ENCODE results near the gene MYEOV. TPM values are rescaled to one million over a fixed set of nuclear protein-coding genes. Genes with fewer than 3 reads are reported as not detected.

The MYEOV gene
- total RNA-seq, 1 experiment from 2014 or later, result 0.22 TPM

- H3K9me3 ChIP-seq (ENCODE audit: control insufficient read depth, low read depth, low read length), result no peaks in the 10 kb centered on the region
- Mint-ChIP-seq H3K36me3 (ENCODE audit: insufficient read depth in 1 of 3, low read depth in 3 of 3) (no peaks in the 10 kb centered on the region), H3K4me3 (no peak overlapping the region; a peak in 2 of 5 replicates), H3K9me3 (no peaks in the 10 kb centered on the region; a peak in 1 of 5 replicates), H3K4me1 (peaks cover 0 to 4% of the 10 kb centered on the region in 2 experiments; a peak in 1 of 4 replicates), H3K27ac (no peak overlapping the region; a peak in 2 of 7 replicates), H3K27me3 (ENCODE audit: low read depth) (peaks cover 5% of the 10 kb centered on the region; the same call in 1 of the 2 replicates)
- H4K20me1 ChIP-seq (ENCODE audit: control insufficient read depth, insufficient read depth, insufficient read length), result no peaks in the 10 kb centered on the region
- H2BK12ac ChIP-seq (ENCODE audit: insufficient read length, low read depth, low read length), result no peak overlapping the region
- WGBS (ENCODE audit: extremely low coverage, insufficient read length, low lambda C conversion rate), result no CpG with 5 or more reads among the region's 7 CpGs
- no peak overlapping the region for H3K18ac ChIP-seq (ENCODE audit: insufficient read length, low read depth, low read length)
- no peak overlapping the region for H2BK5ac ChIP-seq (ENCODE audit: insufficient read length, low read length)
- no peak overlapping the region for H2BK15ac ChIP-seq (ENCODE audit: low read depth, low read length)
- H2BK20ac ChIP-seq (ENCODE audit: low read depth, low read length, poor library complexity, severe bottlenecking), result no peak overlapping the region
- no peak overlapping the region for H3K27ac ChIP-seq (ENCODE audit: insufficient read length, low read depth, low read length)
- no peak overlapping the region for H2AFZ ChIP-seq (ENCODE audit: low read length)
- no peak overlapping the region for H2AK5ac ChIP-seq (ENCODE audit: insufficient read length, low read length)
- no peak overlapping the region for H3K9ac ChIP-seq (ENCODE audit: extremely low read depth, insufficient read length, low read length)
- no peak for TF ChIP-seq CTCF (conservative IDR thresholded peaks at IDR 0.05)
- no peak overlapping the region for H4K8ac ChIP-seq (replicated peaks; ENCODE audit: insufficient read length, low read depth, low read length)
- no peaks in the 10 kb centered on the region for H3K4me1 ChIP-seq (ENCODE audit: insufficient read depth, low read length)
- no peak overlapping the region for H3K14ac ChIP-seq (ENCODE audit: insufficient read depth, low read length)
- no peak overlapping the region for H3K4me2 ChIP-seq (ENCODE audit: insufficient read depth, insufficient read length, low read length)
- H3K4ac ChIP-seq (ENCODE audit: low read depth, low read length), result no peak overlapping the region
- no peak overlapping the region for H4K91ac ChIP-seq (ENCODE audit: insufficient read length, low read depth, low read length)
- no peak overlapping the region for H3T11ph ChIP-seq (ENCODE audit: low read length)
- no peaks in the 10 kb centered on the region for H3K23me2 ChIP-seq (ENCODE audit: insufficient read length, low read depth, low read length, poor library complexity, severe bottlenecking)
- H3K79me2 ChIP-seq (ENCODE audit: insufficient read depth, low read length), result no peaks in the 10 kb centered on the region
- H3K56ac ChIP-seq (ENCODE audit: insufficient read length, low read depth, low read length), result no peak overlapping the region
- no peak for DNase-seq
- H4K5ac ChIP-seq (ENCODE audit: insufficient read length, low read depth, low read length), result no peak overlapping the region
- no peaks in the 10 kb centered on the region for H3K79me1 ChIP-seq (ENCODE audit: insufficient read depth, low read depth, low read length, poor library complexity, severe bottlenecking)
- no peak overlapping the region for H2BK120ac ChIP-seq (ENCODE audit: low read depth, low read length, poor library complexity, severe bottlenecking)
- H3K27me3 ChIP-seq (ENCODE audit: insufficient read depth, low read length), result 0 out of 2 replicates have a peak, but pooled peaks cover 2% of the 10 kb centered on the region
- no peak overlapping the region for H3K23ac ChIP-seq (ENCODE audit: insufficient read length, low read depth, low read length)
Measured at GRCh38 chr11:69320326-69320725, 26.4 kb downstream of the MYEOV start.

Measured in H9 (cell line).